ENCODE data around the gene NTF4.

NTF4 gene

GRCh38 chr19:49110567-49110966, 45.9 kb upstream of the NTF4 start:
- H3K79me2 ChIP-seq (ENCODE audit: low read length), result no peaks in the 10 kb centered on the region
- H3K27ac ChIP-seq (ENCODE audit: low read length), result no peak overlapping the region
- no peak overlapping the region for H3K4me3 ChIP-seq (ENCODE audit: low read length)
- H4K20me1 ChIP-seq (ENCODE audit: insufficient read depth, low read length), result peaks cover 25% of the 10 kb centered on the region
- H3K4me1 ChIP-seq (ENCODE audit: low read length), result peaks cover 5% of the 10 kb centered on the region
- no peak overlapping the region for H3K4me2 ChIP-seq (ENCODE audit: low read length)
- no peak overlapping the region for H2AFZ ChIP-seq (ENCODE audit: low read depth, low read length)
- peaks cover 44% of the 10 kb centered on the region for H3K36me3 ChIP-seq (replicated peaks; ENCODE audit: low read depth, low read length)
- H3K9ac ChIP-seq (ENCODE audit: low read length), result no peak overlapping the region
- no peaks in the 10 kb centered on the region for H3K27me3 ChIP-seq (ENCODE audit: low read depth, low read length)
- no peaks in the 10 kb centered on the region for H3K9me3 ChIP-seq (ENCODE audit: insufficient read depth, low read length)
- TF ChIP-seq CTCF (IDR thresholded peaks at IDR 0.05; ENCODE audit: low read depth, low read length) (no peak), EZH2phosphoT487 (IDR thresholded peaks at IDR 0.05; ENCODE audit: low read depth) (no peak)

GRCh38 chr19:49109569-49110233, 45.1 kb upstream of the NTF4 start:
- H3K36me3 ChIP-seq (replicated peaks; ENCODE audit: low read depth, low read length), result peaks cover 49% of the 10 kb centered on the region
- H3K4me3 ChIP-seq (ENCODE audit: low read length), result no peak overlapping the region
- no peaks in the 10 kb centered on the region for H3K27me3 ChIP-seq (ENCODE audit: low read depth, low read length)
- H3K9me3 ChIP-seq (ENCODE audit: insufficient read depth, low read length), result no peaks in the 10 kb centered on the region
- peaks cover 25% of the 10 kb centered on the region for H4K20me1 ChIP-seq (ENCODE audit: insufficient read depth, low read length)
- no peak overlapping the region for H3K27ac ChIP-seq (ENCODE audit: low read length)
- no peaks in the 10 kb centered on the region for H3K79me2 ChIP-seq (ENCODE audit: low read length)
- no peak for TF ChIP-seq EZH2phosphoT487 (IDR thresholded peaks at IDR 0.05; ENCODE audit: low read depth)
- no peak for TF ChIP-seq CTCF (IDR thresholded peaks at IDR 0.05; ENCODE audit: low read depth, low read length)
- H3K9ac ChIP-seq (ENCODE audit: low read length), result no peak overlapping the region
- no peak overlapping the region for H2AFZ ChIP-seq (ENCODE audit: low read depth, low read length)
- peaks cover 5% of the 10 kb centered on the region for H3K4me1 ChIP-seq (ENCODE audit: low read length)
- no peak overlapping the region for H3K4me2 ChIP-seq (ENCODE audit: low read length)

GRCh38 chr19:49109051-49109450, 44.4 kb upstream of the NTF4 start:
- Histone ChIP-seq H3K36me3 (replicated peaks; ENCODE audit: low read depth, low read length) (peaks cover 55% of the 10 kb centered on the region), H3K9me3 (ENCODE audit: insufficient read depth, low read length) (no peaks in the 10 kb centered on the region), H4K20me1 (ENCODE audit: insufficient read depth, low read length) (peaks cover 28% of the 10 kb centered on the region), H3K4me1 (ENCODE audit: low read length) (peaks cover 5% of the 10 kb centered on the region), H3K27me3 (ENCODE audit: low read depth, low read length) (no peaks in the 10 kb centered on the region), H2AFZ (ENCODE audit: low read depth, low read length) (no peak overlapping the region), H3K9ac (ENCODE audit: low read length) (no peak overlapping the region), H3K79me2 (ENCODE audit: low read length) (no peaks in the 10 kb centered on the region), H3K4me2 (ENCODE audit: low read length) (no peak overlapping the region), H3K27ac (ENCODE audit: low read length) (no peak overlapping the region), H3K4me3 (ENCODE audit: low read length) (no peak overlapping the region)
- no peak for TF ChIP-seq EZH2phosphoT487 (IDR thresholded peaks at IDR 0.05; ENCODE audit: low read depth)
- no peak for TF ChIP-seq CTCF (IDR thresholded peaks at IDR 0.05; ENCODE audit: low read depth, low read length)

- TF ChIP-seq CTCF (IDR thresholded peaks at IDR 0.05; ENCODE audit: low read depth, low read length) (no peak), EZH2phosphoT487 (IDR thresholded peaks at IDR 0.05; ENCODE audit: low read depth) (no peak)
- Histone ChIP-seq H3K9me3 (ENCODE audit: insufficient read depth, low read length) (no peaks in the 10 kb centered on the region), H3K4me2 (ENCODE audit: low read length) (no peak overlapping the region), H3K79me2 (ENCODE audit: low read length) (no peaks in the 10 kb centered on the region), H4K20me1 (ENCODE audit: insufficient read depth, low read length) (peaks cover 31% of the 10 kb centered on the region), H3K27ac (ENCODE audit: low read length) (no peak overlapping the region), H3K27me3 (ENCODE audit: low read depth, low read length) (no peaks in the 10 kb centered on the region), H3K9ac (ENCODE audit: low read length) (no peak overlapping the region), H3K4me3 (ENCODE audit: low read length) (no peak overlapping the region), H3K36me3 (replicated peaks; ENCODE audit: low read depth, low read length) (peaks cover 66% of the 10 kb centered on the region), H3K4me1 (ENCODE audit: low read length) (no peaks in the 10 kb centered on the region), H2AFZ (ENCODE audit: low read depth, low read length) (no peak overlapping the region)
Observed at GRCh38 chr19:49107625-49108459, 43.2 kb upstream of the NTF4 start.
